Keratinocyte (primary cell): ENCODE measurements around the gene VGLL3. TPM values are rescaled to one million over a fixed set of nuclear protein-coding genes. Genes with fewer than 3 reads are reported as not detected.
A peak's percentile ranks its signal among the peaks of the same experiment; 100 is the strongest.

Source experiments
- DNase-seq: peaks from one replicate; pipeline ENCODE4 v3.0.0-alpha.2; 2011; ENCODE audit warnings: low read depth, missing footprints, low spot score
- FAIRE-seq: peaks from 2 replicates; lab custom pipeline; 2011; peaks lifted over from hg19 to GRCh38; lab: Jason Lieb, UNC
- H2AFZ ChIP-seq: 2 replicates; pipeline ENCODE4 v1.6.0; 2012; ENCODE audit warnings: low read length, control low read depth, inconsistent platforms; ENCODE audit not compliant: control insufficient read depth
- H3K27ac ChIP-seq: 2 replicates; pipeline ENCODE4 v1.5.1; 2011; ENCODE audit warnings: low read length; ENCODE audit not compliant: control insufficient read depth, insufficient read depth
- H3K27me3 ChIP-seq: 3 replicates; pipeline ENCODE4 v1.6.0; 2011; ENCODE audit warnings: low read length; ENCODE audit not compliant: control insufficient read depth, insufficient read depth; ENCODE audit errors: extremely low read depth
- H3K36me3 ChIP-seq, 2 experiments: 2 replicates in 1 of 2; 3 replicates in 1 of 2; pipeline ENCODE4 v1.5.1; 2011; ENCODE audit warnings: low read length in 2 of 2, mild to moderate bottlenecking in 1 of 2; ENCODE audit not compliant: control insufficient read depth in 2 of 2, insufficient read depth in 2 of 2; ENCODE audit errors: extremely low read depth in 1 of 2
- H3K4me1 ChIP-seq: 3 replicates; pipeline ENCODE4 v1.5.1; 2011; ENCODE audit warnings: low read length; ENCODE audit not compliant: control insufficient read depth, insufficient read depth; ENCODE audit errors: extremely low read depth
- H3K4me2 ChIP-seq: 3 replicates; pipeline ENCODE4 v1.6.0; 2011; ENCODE audit warnings: low read depth, low read length; ENCODE audit not compliant: control insufficient read depth, insufficient read depth; ENCODE audit errors: extremely low read depth
- H3K4me3 ChIP-seq, 3 experiments: fragments of 200-600 bp in 1 of 3; sonication (generic) in 1 of 3; 2 replicates in 2 of 3; 3 replicates in 1 of 3; pipeline ENCODE4 v1.5.1; 2011 to 2016; ENCODE audit warnings: low read length in 3 of 3, mild to moderate bottlenecking in 3 of 3, control low read depth in 2 of 3, inconsistent platforms in 1 of 3, low read depth in 1 of 3, mixed read lengths in 1 of 3, mixed run types in 1 of 3, moderate library complexity in 1 of 3; ENCODE audit not compliant: control insufficient read depth in 2 of 3, insufficient read depth in 2 of 3; ENCODE audit errors: extremely low read depth in 1 of 3
- H3K79me2 ChIP-seq: 2 replicates; pipeline ENCODE4 v1.6.0; 2012; ENCODE audit warnings: low read length; ENCODE audit not compliant: control insufficient read depth, insufficient read depth
- H3K9ac ChIP-seq: 3 replicates; pipeline ENCODE4 v1.6.0; 2011; ENCODE audit warnings: low read length; ENCODE audit not compliant: control insufficient read depth, insufficient read depth; ENCODE audit errors: extremely low read depth
- H3K9me1 ChIP-seq: 3 replicates; pipeline ENCODE4 v1.6.0; 2011; ENCODE audit warnings: low read length; ENCODE audit not compliant: control insufficient read depth, insufficient read depth; ENCODE audit errors: extremely low read depth
- H3K9me3 ChIP-seq: 2 replicates; pipeline ENCODE4 v1.5.1; 2012; ENCODE audit warnings: low read depth, low read length; ENCODE audit not compliant: control insufficient read depth
- H4K20me1 ChIP-seq: 3 replicates; pipeline ENCODE4 v1.6.0; 2011; ENCODE audit warnings: low read length; ENCODE audit not compliant: control insufficient read depth, insufficient read depth; ENCODE audit errors: extremely low read depth
- CTCF ChIP-seq, 3 experiments: IDR thresholded peaks in 1 of 3; conservative IDR thresholded peaks in 1 of 3; optimal IDR thresholded peaks in 1 of 3; 2 replicates in 2 of 3; 3 replicates in 1 of 3; pipeline versions ENCODE3 to v1.5.1; 2011; ENCODE audit warnings: low read length in 3 of 3, mild to moderate bottlenecking in 3 of 3, moderate library complexity in 2 of 3, control low read depth in 1 of 3, inconsistent platforms in 1 of 3; ENCODE audit not compliant: insufficient read depth in 2 of 3; ENCODE audit errors: extremely low read depth in 1 of 3
- EZH2 ChIP-seq: IDR thresholded peaks from one replicate; pipeline ENCODE4 v1.6.1; 2012; ENCODE audit warnings: inconsistent platforms, mild to moderate bottlenecking, low read length, moderate library complexity
- dilution Hi-C: fragments of 300-500 bp; cut with MboI; formaldehyde crosslinking; loops from one replicate; pipeline ENCODE4 v1.7.0; 2020; ENCODE audit warnings: low sequenced_read_pairs; ENCODE audit not compliant: extremely low pct_ligation_motif_present
- polyA plus RNA-seq, 5 experiments: library from polyadenylated mRNA; depleted of rRNA in 3 of 5; stranded (reverse) in 3 of 5; stranded (forward) in 1 of 5; unstranded in 1 of 5; fragments of >200 nt; gene quantifications; 1 replicate in 1 of 5; 2 replicates in 3 of 5; 3 replicates in 1 of 5; pipeline versions ENCODE4 v1.2.1 to v1.2.3, GENCODE V29; 2011 to 2012; ENCODE audit warnings: missing spikeins in 2 of 5, low read depth in 1 of 5, low replicate concordance in 1 of 5

The VGLL3 gene
- polyA plus RNA-seq, 1 donor (not counting 4 experiments of a cell fraction or from before 2014, with no cell fraction given), result 2.6 TPM

- peak overlapping the region in 1 of 3 experiments; percentile 16 for H3K4me3 ChIP-seq
- dilution Hi-C loops, result no loop called here
These were observed 53.6 kb downstream of the VGLL3 start for GRCh38 chr3:86937306-86937791.

DNA sequence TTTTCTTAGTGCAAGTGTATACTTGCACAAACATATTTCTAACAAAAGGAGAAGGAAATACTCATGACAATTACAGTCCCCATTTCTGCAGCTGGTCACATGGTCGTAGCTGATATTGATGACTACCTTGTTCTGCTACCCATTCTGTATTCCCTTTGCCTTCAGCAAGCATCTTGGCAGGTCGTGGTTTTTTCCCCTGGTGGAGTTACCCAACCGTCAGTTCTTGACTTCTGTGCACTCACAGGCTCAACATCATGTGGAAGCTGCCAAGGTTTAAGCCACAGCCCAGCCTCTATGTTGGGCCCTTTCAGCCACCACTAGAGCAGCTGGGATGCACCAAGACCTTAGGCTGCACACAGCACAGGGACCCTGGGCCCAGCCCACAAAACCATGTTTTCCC, 56.1 kb downstream of the VGLL3 start:
- DNase-seq, result no peak

More at GRCh38 chr3:86937306-86937791, 53.6 kb downstream of the VGLL3 start:
- no peaks in the 10 kb centered on the region for H3K9me1 ChIP-seq
- no peaks in the 10 kb centered on the region for H3K79me2 ChIP-seq
- peak overlapping the region; percentile 35 for H3K4me2 ChIP-seq
- FAIRE-seq (peak; percentile 98), DNase-seq (peak; percentile 68)
- peak overlapping the region; percentile 7 for H3K27ac ChIP-seq
- no peaks in the 10 kb centered on the region for H3K27me3 ChIP-seq
- H3K9me3 ChIP-seq, result no peaks in the 10 kb centered on the region
- peaks cover 17% of the 10 kb centered on the region for H3K4me1 ChIP-seq
- peaks cover 0 to 2% of the 10 kb centered on the region in 2 experiments for H3K36me3 ChIP-seq
- peak overlapping the region; percentile 12 for H2AFZ ChIP-seq
- no peaks in the 10 kb centered on the region for H4K20me1 ChIP-seq
- TF ChIP-seq CTCF (optimal IDR thresholded peaks at IDR 0.05 in 1 of 3, IDR thresholded peaks at IDR 0.05 in 1 of 3, conservative IDR thresholded peaks at IDR 0.05 in 1 of 3; ENCODE audit: extremely low read depth in 1 of 3, insufficient read depth in 2 of 3, low read length in 3 of 3), result no peak
- no peak overlapping the region for H3K9ac ChIP-seq

More for the DNA sequence above, 56.1 kb downstream of the VGLL3 start:
- no peaks in the 10 kb centered on the region for H3K79me2 ChIP-seq
- no peaks in the 10 kb centered on the region for H3K27me3 ChIP-seq
- FAIRE-seq, result peak; percentile 20
- H4K20me1 ChIP-seq, result no peaks in the 10 kb centered on the region
- TF ChIP-seq EZH2 (no peak), CTCF (optimal IDR thresholded peaks at IDR 0.05 in 1 of 3, IDR thresholded peaks at IDR 0.05 in 1 of 3, conservative IDR thresholded peaks at IDR 0.05 in 1 of 3; ENCODE audit: extremely low read depth in 1 of 3, insufficient read depth in 2 of 3, low read length in 3 of 3) (no peak)
- no peak overlapping the region for H3K4me3 ChIP-seq
- peaks cover 0 to 2% of the 10 kb centered on the region in 2 experiments for H3K36me3 ChIP-seq
- H3K9me3 ChIP-seq, result no peaks in the 10 kb centered on the region
- no peak overlapping the region for H3K4me2 ChIP-seq
- H3K9ac ChIP-seq, result no peak overlapping the region
- dilution Hi-C loops, result no loop called here
- no peaks in the 10 kb centered on the region for H3K9me1 ChIP-seq
- H3K27ac ChIP-seq, result no peak overlapping the region
- H3K4me1 ChIP-seq, result peaks cover 17% of the 10 kb centered on the region
- no peak overlapping the region for H2AFZ ChIP-seq
